Vagina (tissue), 2 donors: Measurements from ENCODE around the gene NANOGP8.

Experiments used
- POLR2A ChIP-seq, 2 donors: fragments of 450-650 bp; IDR thresholded peaks; one replicate each; pipeline ENCODE4 v1.6.1; 2017; ENCODE audit warnings: antibody characterized with exemption in 2 of 2, mild to moderate bottlenecking in 2 of 2, moderate library complexity in 2 of 2
- POLR2AphosphoS5 ChIP-seq, 2 donors: sonication (generic); formaldehyde crosslinking; IDR thresholded peaks; one replicate each; pipeline ENCODE4 v1.9.0; 2017; ENCODE audit warnings: antibody characterized with exemption in 2 of 2, mild to moderate bottlenecking in 2 of 2, low read depth in 1 of 2; ENCODE audit not compliant: insufficient read depth in 1 of 2
- TF ChIP-seq, protein P1 (sequence below), 3 experiments: fragments of 450-650 bp in 2 of 3; fragments of 200-600 bp in 1 of 3; sonication (generic) in 1 of 3; IDR thresholded peaks; one replicate each; pipeline ENCODE4 v1.5.1; 2017 to 2019; ENCODE audit warnings: antibody characterized with exemption in 3 of 3, mild to moderate bottlenecking in 2 of 3, moderate library complexity in 2 of 3

DNA sequence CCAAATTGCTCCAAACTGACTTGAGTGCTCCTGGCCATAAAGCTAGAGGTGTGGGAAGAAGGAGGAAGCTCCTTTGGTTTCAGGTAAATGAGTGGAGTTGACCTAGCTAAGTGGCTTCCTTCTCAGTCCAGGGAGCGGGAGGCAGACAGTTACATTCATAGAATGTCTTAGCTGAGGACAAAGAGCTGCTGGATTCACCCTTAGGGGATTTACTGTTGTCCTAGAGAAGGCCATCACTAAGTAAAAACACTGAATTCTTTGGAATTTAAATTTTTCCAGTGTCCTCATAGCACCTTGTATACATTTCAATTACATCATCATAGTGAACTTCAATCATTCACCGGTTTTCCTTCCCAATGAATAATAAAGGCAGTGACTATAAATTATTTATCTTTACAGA lies 27.3 kb upstream of the NANOGP8 start:
- TF ChIP-seq, protein P1, sequence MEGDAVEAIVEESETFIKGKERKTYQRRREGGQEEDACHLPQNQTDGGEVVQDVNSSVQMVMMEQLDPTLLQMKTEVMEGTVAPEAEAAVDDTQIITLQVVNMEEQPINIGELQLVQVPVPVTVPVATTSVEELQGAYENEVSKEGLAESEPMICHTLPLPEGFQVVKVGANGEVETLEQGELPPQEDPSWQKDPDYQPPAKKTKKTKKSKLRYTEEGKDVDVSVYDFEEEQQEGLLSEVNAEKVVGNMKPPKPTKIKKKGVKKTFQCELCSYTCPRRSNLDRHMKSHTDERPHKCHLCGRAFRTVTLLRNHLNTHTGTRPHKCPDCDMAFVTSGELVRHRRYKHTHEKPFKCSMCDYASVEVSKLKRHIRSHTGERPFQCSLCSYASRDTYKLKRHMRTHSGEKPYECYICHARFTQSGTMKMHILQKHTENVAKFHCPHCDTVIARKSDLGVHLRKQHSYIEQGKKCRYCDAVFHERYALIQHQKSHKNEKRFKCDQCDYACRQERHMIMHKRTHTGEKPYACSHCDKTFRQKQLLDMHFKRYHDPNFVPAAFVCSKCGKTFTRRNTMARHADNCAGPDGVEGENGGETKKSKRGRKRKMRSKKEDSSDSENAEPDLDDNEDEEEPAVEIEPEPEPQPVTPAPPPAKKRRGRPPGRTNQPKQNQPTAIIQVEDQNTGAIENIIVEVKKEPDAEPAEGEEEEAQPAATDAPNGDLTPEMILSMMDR (IDR thresholded peaks at IDR 0.05), result no peak
- no peak for TF ChIP-seq POLR2A (IDR thresholded peaks at IDR 0.05)
- TF ChIP-seq POLR2AphosphoS5 (IDR thresholded peaks at IDR 0.05; ENCODE audit: insufficient read depth in 1 of 2, low read depth in 1 of 2), result no peak
